Stimulated activated CD8-positive, alpha-beta memory T cell treated with anti-CD3 and anti-CD28 coated beads, Interleukin-2, amount 100 ng/mL, for 48 hours (primary cell): ENCODE measurements around the gene TBX21.
A peak's percentile ranks its signal among the peaks of the same experiment; 100 is the strongest.

Experiments
- DNase-seq, 2 donors: peaks; one replicate each; pipeline ENCODE4 v3.0.0-alpha.2; 2020; ENCODE audit warnings: low read depth in 2 of 2

The TBX21 gene

GRCh38 chr17:47697906-47698711 is 34.9 kb upstream of the TBX21 start:
- no peak for DNase-seq

- peak in 1 of 2 donors; percentile 89 for DNase-seq
Measured at GRCh38 chr17:47698749-47699535, 34.1 kb upstream of the TBX21 start.

- no peak for DNase-seq
Measured at GRCh38 chr17:47699536-47699840, 33.5 kb upstream of the TBX21 start.

GRCh38 chr17:47700471-47701449 is 32.3 kb upstream of the TBX21 start:
- no peak for DNase-seq

- no peak for DNase-seq
Measured at GRCh38 chr17:47701608-47702007, 31.4 kb upstream of the TBX21 start.

- no peak for DNase-seq
Measured at GRCh38 chr17:47702391-47702995, 30.5 kb upstream of the TBX21 start.

GRCh38 chr17:47703191-47703591 is 29.8 kb upstream of the TBX21 start:
- DNase-seq: peak in 1 of 2 donors; percentile 48

GRCh38 chr17:47703671-47704070 is 29.4 kb upstream of the TBX21 start:
- DNase-seq: no peak

- no peak for DNase-seq
Measured at GRCh38 chr17:47704116-47704515, 28.9 kb upstream of the TBX21 start.

GRCh38 chr17:47704736-47705135 is 28.3 kb upstream of the TBX21 start:
- no peak for DNase-seq

GRCh38 chr17:47705536-47706530 is 27.2 kb upstream of the TBX21 start:
- DNase-seq: no peak

GRCh38 chr17:47707056-47707804 is 25.8 kb upstream of the TBX21 start:
- no peak for DNase-seq

GRCh38 chr17:47707884-47708283 is 25.2 kb upstream of the TBX21 start:
- no peak for DNase-seq

GRCh38 chr17:47708312-47708863 is 24.6 kb upstream of the TBX21 start:
- DNase-seq: no peak

- DNase-seq: no peak
Measured at GRCh38 chr17:47708864-47709541, 24.0 kb upstream of the TBX21 start.

- no peak for DNase-seq
Measured at GRCh38 chr17:47709594-47709993, 23.4 kb upstream of the TBX21 start.

GRCh38 chr17:47711366-47712099 is 21.5 kb upstream of the TBX21 start:
- DNase-seq: no peak
